ENCODE data around the gene CSRP2. TPM values are rescaled to one million over a fixed set of nuclear protein-coding genes. Genes with fewer than 3 reads are reported as not detected.

Gene CSRP2
- total RNA-seq, 1 experiment from 2014 or later = 36.1 TPM

DNA sequence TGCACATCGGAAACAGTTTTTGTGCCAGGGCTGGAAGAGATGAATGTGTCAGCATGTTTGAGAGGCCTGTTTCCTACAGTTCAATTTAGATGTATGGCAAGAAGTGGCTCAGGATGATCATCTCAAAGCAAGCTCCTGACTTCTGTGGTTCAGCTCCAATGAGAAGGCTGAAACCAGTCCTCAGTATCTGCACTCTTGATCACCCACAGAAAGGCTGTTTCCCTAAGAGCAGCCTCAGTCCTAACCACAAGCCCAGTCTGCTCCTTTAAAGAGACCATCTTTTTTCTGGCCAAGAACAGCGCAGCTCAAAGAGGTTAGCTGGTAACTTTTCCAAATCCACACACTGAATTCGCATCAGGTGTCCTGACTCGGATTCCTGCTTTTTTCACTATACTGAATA lies 19.2 kb downstream of the CSRP2 start:
- ChIA-PET RAD21 (ENCODE audit: low non-redundant PET in 1 of 2, low total read pairs in 2 of 2, uncharacterized antibody in 2 of 2, unreplicated experiment in 2 of 2) (no interaction called here), POLR2A (interaction anchor here (1.6 kb wide), 1 partner anchor 19 kb away, joined by 4 read pairs; the partner anchor contains the start of gene CSRP2), CTCF (no interaction called here)
- H3K4me3 ChIP-seq (replicated peaks in 1 of 2; ENCODE audit: low read depth in 1 of 2, low read length in 2 of 2) = no peak overlapping the region
- H3K9ac ChIP-seq (ENCODE audit: low read length) = no peak overlapping the region
- no TSS peak for BruUV-seq (replicated peaks)
- peaks cover 2 to 15% of the 10 kb centered on the region in 2 experiments; a peak in 2 of 4 replicates for H3K36me3 ChIP-seq (ENCODE audit: control insufficient read depth in 1 of 2, insufficient read depth in 2 of 2, low read length in 2 of 2)
- H3K79me2 ChIP-seq (ENCODE audit: insufficient read depth, low read length) = no peaks in the 10 kb centered on the region
- H2AFZ ChIP-seq (ENCODE audit: low read depth, low read length, poor library complexity, severe bottlenecking) = no peak overlapping the region
- no peak for DNase-seq (ENCODE audit: low read depth, low spot score)
- H3K27ac ChIP-seq (ENCODE audit: low read depth, low read length) = no peak overlapping the region
- no peak for TF ChIP-seq ELF1 (IDR thresholded peaks at IDR 0.05; ENCODE audit: borderline replicate concordance, low read depth)
- no peak for TF ChIP-seq POLR2A (IDR thresholded peaks at IDR 0.05; ENCODE audit: borderline replicate concordance, extremely low read depth, insufficient read depth, insufficient read length)
- TF ChIP-seq, protein P1, sequence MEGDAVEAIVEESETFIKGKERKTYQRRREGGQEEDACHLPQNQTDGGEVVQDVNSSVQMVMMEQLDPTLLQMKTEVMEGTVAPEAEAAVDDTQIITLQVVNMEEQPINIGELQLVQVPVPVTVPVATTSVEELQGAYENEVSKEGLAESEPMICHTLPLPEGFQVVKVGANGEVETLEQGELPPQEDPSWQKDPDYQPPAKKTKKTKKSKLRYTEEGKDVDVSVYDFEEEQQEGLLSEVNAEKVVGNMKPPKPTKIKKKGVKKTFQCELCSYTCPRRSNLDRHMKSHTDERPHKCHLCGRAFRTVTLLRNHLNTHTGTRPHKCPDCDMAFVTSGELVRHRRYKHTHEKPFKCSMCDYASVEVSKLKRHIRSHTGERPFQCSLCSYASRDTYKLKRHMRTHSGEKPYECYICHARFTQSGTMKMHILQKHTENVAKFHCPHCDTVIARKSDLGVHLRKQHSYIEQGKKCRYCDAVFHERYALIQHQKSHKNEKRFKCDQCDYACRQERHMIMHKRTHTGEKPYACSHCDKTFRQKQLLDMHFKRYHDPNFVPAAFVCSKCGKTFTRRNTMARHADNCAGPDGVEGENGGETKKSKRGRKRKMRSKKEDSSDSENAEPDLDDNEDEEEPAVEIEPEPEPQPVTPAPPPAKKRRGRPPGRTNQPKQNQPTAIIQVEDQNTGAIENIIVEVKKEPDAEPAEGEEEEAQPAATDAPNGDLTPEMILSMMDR (IDR thresholded peaks at IDR 0.05 in 2 of 3, conservative IDR thresholded peaks at IDR 0.05 in 1 of 3; ENCODE audit: borderline replicate concordance in 1 of 3, insufficient read depth in 1 of 3, low read depth in 2 of 3, low read length in 2 of 3) = no peak
- TF ChIP-seq CBX3 (IDR thresholded peaks at IDR 0.05; ENCODE audit: low read depth) = no peak
- TF ChIP-seq EGR1 (IDR thresholded peaks at IDR 0.05; ENCODE audit: low read depth) = no peak
- TF ChIP-seq, protein P2, sequence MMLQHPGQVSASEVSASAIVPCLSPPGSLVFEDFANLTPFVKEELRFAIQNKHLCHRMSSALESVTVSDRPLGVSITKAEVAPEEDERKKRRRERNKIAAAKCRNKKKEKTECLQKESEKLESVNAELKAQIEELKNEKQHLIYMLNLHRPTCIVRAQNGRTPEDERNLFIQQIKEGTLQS (IDR thresholded peaks at IDR 0.05) = no peak
- no peak for TF ChIP-seq SRF (IDR thresholded peaks at IDR 0.05; ENCODE audit: low read depth)
- TF ChIP-seq SP1 (IDR thresholded peaks at IDR 0.05; ENCODE audit: low read depth) = no peak
- TF ChIP-seq ZFX (IDR thresholded peaks at IDR 0.05) = no peak
- TF ChIP-seq, protein P3, sequence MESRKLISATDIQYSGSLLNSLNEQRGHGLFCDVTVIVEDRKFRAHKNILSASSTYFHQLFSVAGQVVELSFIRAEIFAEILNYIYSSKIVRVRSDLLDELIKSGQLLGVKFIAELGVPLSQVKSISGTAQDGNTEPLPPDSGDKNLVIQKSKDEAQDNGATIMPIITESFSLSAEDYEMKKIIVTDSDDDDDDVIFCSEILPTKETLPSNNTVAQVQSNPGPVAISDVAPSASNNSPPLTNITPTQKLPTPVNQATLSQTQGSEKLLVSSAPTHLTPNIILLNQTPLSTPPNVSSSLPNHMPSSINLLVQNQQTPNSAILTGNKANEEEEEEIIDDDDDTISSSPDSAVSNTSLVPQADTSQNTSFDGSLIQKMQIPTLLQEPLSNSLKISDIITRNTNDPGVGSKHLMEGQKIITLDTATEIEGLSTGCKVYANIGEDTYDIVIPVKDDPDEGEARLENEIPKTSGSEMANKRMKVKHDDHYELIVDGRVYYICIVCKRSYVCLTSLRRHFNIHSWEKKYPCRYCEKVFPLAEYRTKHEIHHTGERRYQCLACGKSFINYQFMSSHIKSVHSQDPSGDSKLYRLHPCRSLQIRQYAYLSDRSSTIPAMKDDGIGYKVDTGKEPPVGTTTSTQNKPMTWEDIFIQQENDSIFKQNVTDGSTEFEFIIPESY (IDR thresholded peaks at IDR 0.05; ENCODE audit: extremely low read depth, insufficient replicate concordance, low read length) = no peak
- TF ChIP-seq FOSL1 (IDR thresholded peaks at IDR 0.05; ENCODE audit: low read depth) = no peak
- TF ChIP-seq CEBPB (IDR thresholded peaks at IDR 0.05; ENCODE audit: low read depth) = no peak
- TF ChIP-seq JUND (IDR thresholded peaks at IDR 0.05) = no peak
- TF ChIP-seq RAD21 (IDR thresholded peaks at IDR 0.05; ENCODE audit: low read depth) = no peak
- no peak for TF ChIP-seq POLR2AphosphoS5 (IDR thresholded peaks at IDR 0.05; ENCODE audit: low read depth, low read length)
- ATAC-seq = no peak
- H3K27me3 ChIP-seq (ENCODE audit: insufficient read depth, low read length) = no peaks in the 10 kb centered on the region
- H4K20me1 ChIP-seq (ENCODE audit: insufficient read depth) = no peaks in the 10 kb centered on the region
- H3K4me1 ChIP-seq (ENCODE audit: control insufficient read depth in 1 of 2, insufficient read depth in 2 of 2, low read length in 2 of 2) = no peaks in the 10 kb centered on the region
- H3K4me2 ChIP-seq (ENCODE audit: low read length) = no peak overlapping the region
- intact Hi-C loops (cut with micrococcal nuclease) = no loop called here
- H3K9me3 ChIP-seq (ENCODE audit: control insufficient read depth in 1 of 2, insufficient read depth in 1 of 2, low read depth in 1 of 2, low read length in 2 of 2) = peaks cover 0 to 3% of the 10 kb centered on the region in 2 experiments; a peak in 1 of 4 replicates
- no peaks in the 10 kb centered on the region for H3K9me2 ChIP-seq (ENCODE audit: insufficient read depth)

Measured in HCT116 (cell line).